Chondrocyte (in vitro differentiated cells): ENCODE measurements around the gene CYP46A1. TPM values are rescaled to one million over a fixed set of nuclear protein-coding genes. Genes with fewer than 3 reads are reported as not detected.

Source experiments
- DNase-seq: peaks from one replicate; pipeline ENCODE4 v3.0.0; 2021; ENCODE audit warnings: mixed read lengths, low spot score
- H3K27ac Mint-ChIP-seq: one replicate; pipeline ENCODE4 v1.8.0; 2021; ENCODE audit warnings: mild to moderate bottlenecking, moderate library complexity, mixed read lengths; ENCODE audit not compliant: unreplicated experiment
- H3K27me3 Mint-ChIP-seq: 2 replicates; pipeline ENCODE4 v1.8.0; 2021; ENCODE audit warnings: low read depth, mixed read lengths
- H3K36me3 Mint-ChIP-seq: 2 replicates; pipeline ENCODE4 v1.8.0; 2021; ENCODE audit warnings: low read depth, mixed read lengths
- H3K4me1 Mint-ChIP-seq: 2 replicates; pipeline ENCODE4 v1.8.0; 2021; ENCODE audit warnings: low read depth, mild to moderate bottlenecking, mixed read lengths
- H3K4me3 Mint-ChIP-seq: one replicate; pipeline ENCODE4 v1.8.0; 2021; ENCODE audit warnings: mild to moderate bottlenecking, moderate library complexity, mixed read lengths; ENCODE audit not compliant: unreplicated experiment
- H3K9me3 Mint-ChIP-seq: 2 replicates; pipeline ENCODE4 v1.8.0; 2021; ENCODE audit warnings: low read depth, mixed read lengths
- total RNA-seq: library from RNA; stranded (reverse); gene quantifications from 3 replicates; pipeline ENCODE4 v1.2.1, GENCODE V29; 2021
- TF ChIP-seq, protein P1 (sequence below): fragments of 200-600 bp; sonication (generic); IDR thresholded peaks from 2 replicates; pipeline ENCODE4 v1.5.0; 2021; ENCODE audit warnings: antibody characterized with exemption, mild to moderate bottlenecking, moderate library complexity

CYP46A1 gene
- total RNA-seq, 1 donor from 2014 or later: 0.72 TPM

- Mint-ChIP-seq H3K27me3 (no peaks in the 10 kb centered on the region), H3K4me1 (peaks cover 11% of the 10 kb centered on the region), H3K36me3 (no peaks in the 10 kb centered on the region)
These were observed 35.9 kb upstream of the CYP46A1 start for GRCh38 chr14:99648027-99648784.

GRCh38 chr14:99649219-99649618 is 34.9 kb upstream of the CYP46A1 start:
- no peak for DNase-seq

More at GRCh38 chr14:99648027-99648784, 35.9 kb upstream of the CYP46A1 start:
- no peak overlapping the region for H3K4me3 Mint-ChIP-seq
- DNase-seq: no peak
- H3K27ac Mint-ChIP-seq: no peak overlapping the region
- no peaks in the 10 kb centered on the region for H3K9me3 Mint-ChIP-seq
- TF ChIP-seq, protein P1, sequence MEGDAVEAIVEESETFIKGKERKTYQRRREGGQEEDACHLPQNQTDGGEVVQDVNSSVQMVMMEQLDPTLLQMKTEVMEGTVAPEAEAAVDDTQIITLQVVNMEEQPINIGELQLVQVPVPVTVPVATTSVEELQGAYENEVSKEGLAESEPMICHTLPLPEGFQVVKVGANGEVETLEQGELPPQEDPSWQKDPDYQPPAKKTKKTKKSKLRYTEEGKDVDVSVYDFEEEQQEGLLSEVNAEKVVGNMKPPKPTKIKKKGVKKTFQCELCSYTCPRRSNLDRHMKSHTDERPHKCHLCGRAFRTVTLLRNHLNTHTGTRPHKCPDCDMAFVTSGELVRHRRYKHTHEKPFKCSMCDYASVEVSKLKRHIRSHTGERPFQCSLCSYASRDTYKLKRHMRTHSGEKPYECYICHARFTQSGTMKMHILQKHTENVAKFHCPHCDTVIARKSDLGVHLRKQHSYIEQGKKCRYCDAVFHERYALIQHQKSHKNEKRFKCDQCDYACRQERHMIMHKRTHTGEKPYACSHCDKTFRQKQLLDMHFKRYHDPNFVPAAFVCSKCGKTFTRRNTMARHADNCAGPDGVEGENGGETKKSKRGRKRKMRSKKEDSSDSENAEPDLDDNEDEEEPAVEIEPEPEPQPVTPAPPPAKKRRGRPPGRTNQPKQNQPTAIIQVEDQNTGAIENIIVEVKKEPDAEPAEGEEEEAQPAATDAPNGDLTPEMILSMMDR: no peak

GRCh38 chr14:99649643-99650042 is 34.5 kb upstream of the CYP46A1 start:
- TF ChIP-seq, protein P1: no peak
- Mint-ChIP-seq H3K9me3 (no peaks in the 10 kb centered on the region), H3K27me3 (no peaks in the 10 kb centered on the region), H3K4me1 (peaks cover 7% of the 10 kb centered on the region), H3K27ac (no peak overlapping the region), H3K4me3 (no peak overlapping the region), H3K36me3 (no peaks in the 10 kb centered on the region)
- DNase-seq: no peak

More at GRCh38 chr14:99649219-99649618, 34.9 kb upstream of the CYP46A1 start:
- H3K27me3 Mint-ChIP-seq: no peaks in the 10 kb centered on the region
- TF ChIP-seq, protein P1: no peak
- peaks cover 7% of the 10 kb centered on the region for H3K4me1 Mint-ChIP-seq
- H3K36me3 Mint-ChIP-seq: no peaks in the 10 kb centered on the region
- H3K9me3 Mint-ChIP-seq: no peaks in the 10 kb centered on the region
- H3K4me3 Mint-ChIP-seq: no peak overlapping the region
- H3K27ac Mint-ChIP-seq: no peak overlapping the region

GRCh38 chr14:99650189-99650588 is 33.9 kb upstream of the CYP46A1 start:
- TF ChIP-seq, protein P1: no peak
- DNase-seq: no peak
- Mint-ChIP-seq H3K27me3 (no peaks in the 10 kb centered on the region), H3K36me3 (no peaks in the 10 kb centered on the region), H3K27ac (no peak overlapping the region), H3K4me3 (no peak overlapping the region), H3K9me3 (no peaks in the 10 kb centered on the region), H3K4me1 (peaks cover 7% of the 10 kb centered on the region)

- no peak overlapping the region for H3K4me3 Mint-ChIP-seq
- H3K9me3 Mint-ChIP-seq: no peaks in the 10 kb centered on the region
- H3K27me3 Mint-ChIP-seq: no peaks in the 10 kb centered on the region
- H3K36me3 Mint-ChIP-seq: no peaks in the 10 kb centered on the region
- no peaks in the 10 kb centered on the region for H3K4me1 Mint-ChIP-seq
- TF ChIP-seq, protein P1: no peak
- H3K27ac Mint-ChIP-seq: no peak overlapping the region
- DNase-seq: no peak
These were observed 31.9 kb upstream of the CYP46A1 start for GRCh38 chr14:99651953-99652746.
